Activated B cell treated with CpG ODN at 0.5 μM for 24 hours (primary cell): ENCODE results near the gene KDM5A. TPM values are rescaled to one million over a fixed set of nuclear protein-coding genes. Genes with fewer than 3 reads are reported as not detected.

Experiments used
- ATAC-seq: fragments of 200-7000 bp; cut with Tn5 transposase; one replicate; pipeline ENCODE4 v1.10.0; 2021; ENCODE audit warnings: low read depth, mild to moderate bottlenecking, moderate library complexity
- CTCF ChIA-PET: fragments of 350-600 bp; sonication (Branson Sonifier 250); formaldehyde crosslinking; loops from one replicate; lab custom pipeline; 2021; ENCODE audit warnings: antibody characterized with exemption; lab: Charles Lee
- POLR2A ChIA-PET: fragments of 350-600 bp; sonication (Branson Sonifier 250); formaldehyde crosslinking; loops from one replicate; lab custom pipeline; 2021; ENCODE audit warnings: antibody characterized with exemption; lab: Charles Lee
- DNase-seq: peaks from one replicate; pipeline ENCODE4 v3.0.0; 2022
- H3K27ac Mint-ChIP-seq: one replicate; pipeline ENCODE4 v1.8.0; 2020; ENCODE audit warnings: mixed read lengths
- H3K27me3 Mint-ChIP-seq: one replicate; pipeline ENCODE4 v1.8.0; 2021; ENCODE audit warnings: mixed read lengths
- H3K36me3 Mint-ChIP-seq: one replicate; pipeline ENCODE4 v1.8.0; 2021; ENCODE audit warnings: low read depth, mixed read lengths
- H3K4me1 Mint-ChIP-seq: one replicate; pipeline ENCODE4 v1.8.0; 2021; ENCODE audit warnings: mixed read lengths
- H3K4me3 Mint-ChIP-seq: one replicate; pipeline ENCODE4 v1.8.0; 2020; ENCODE audit warnings: mild to moderate bottlenecking, mixed read lengths
- H3K9me3 Mint-ChIP-seq: one replicate; pipeline ENCODE4 v1.8.0; 2020; ENCODE audit warnings: mixed read lengths
- intact Hi-C: fragments of 100-400 bp; cut with micrococcal nuclease; formaldehyde crosslinking; loops from one replicate; pipeline ENCODE4 v1.15.1; 2024
- total RNA-seq: library from RNA; stranded (reverse); gene quantifications from 2 replicates; pipeline ENCODE4 v1.2.3, GENCODE V29; 2022
- TF ChIP-seq, protein P1 (sequence below): fragments of 200-600 bp; IDR thresholded peaks from one replicate; pipeline ENCODE4 v1.8.0; 2022; ENCODE audit warnings: antibody characterized with exemption, mild to moderate bottlenecking

KDM5A gene
- total RNA-seq, 1 donor from 2014 or later, result 135 TPM

DNA sequence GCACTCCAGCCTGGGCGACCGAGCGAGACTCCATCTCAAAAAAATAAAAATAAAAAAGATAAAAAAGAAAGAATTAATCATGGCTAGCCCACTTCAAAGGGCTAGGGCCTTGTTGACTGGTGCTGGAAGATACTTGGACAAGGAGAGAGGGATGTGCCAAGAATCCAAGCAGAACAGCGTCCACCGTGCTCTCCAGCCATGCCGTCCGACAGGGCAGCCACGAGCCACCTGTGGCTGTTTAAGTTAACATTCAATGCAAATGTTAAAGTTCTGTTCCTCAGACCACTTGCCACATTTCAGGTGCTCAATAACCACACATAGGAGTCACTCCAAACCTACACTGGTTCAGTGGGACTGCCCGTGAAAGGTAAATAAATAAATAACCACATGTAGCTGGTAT is 147.9 kb downstream of the KDM5A start:
- POLR2A ChIA-PET, result no interaction called here
- Mint-ChIP-seq H3K27me3 (peaks cover 18% of the 10 kb centered on the region), H3K9me3 (peaks cover 6% of the 10 kb centered on the region), H3K36me3 (peaks cover 2% of the 10 kb centered on the region), H3K27ac (no peak overlapping the region), H3K4me1 (no peaks in the 10 kb centered on the region), H3K4me3 (no peak overlapping the region)
- DNase-seq, result no peak
- ATAC-seq, result no peak
- TF ChIP-seq, protein P1, sequence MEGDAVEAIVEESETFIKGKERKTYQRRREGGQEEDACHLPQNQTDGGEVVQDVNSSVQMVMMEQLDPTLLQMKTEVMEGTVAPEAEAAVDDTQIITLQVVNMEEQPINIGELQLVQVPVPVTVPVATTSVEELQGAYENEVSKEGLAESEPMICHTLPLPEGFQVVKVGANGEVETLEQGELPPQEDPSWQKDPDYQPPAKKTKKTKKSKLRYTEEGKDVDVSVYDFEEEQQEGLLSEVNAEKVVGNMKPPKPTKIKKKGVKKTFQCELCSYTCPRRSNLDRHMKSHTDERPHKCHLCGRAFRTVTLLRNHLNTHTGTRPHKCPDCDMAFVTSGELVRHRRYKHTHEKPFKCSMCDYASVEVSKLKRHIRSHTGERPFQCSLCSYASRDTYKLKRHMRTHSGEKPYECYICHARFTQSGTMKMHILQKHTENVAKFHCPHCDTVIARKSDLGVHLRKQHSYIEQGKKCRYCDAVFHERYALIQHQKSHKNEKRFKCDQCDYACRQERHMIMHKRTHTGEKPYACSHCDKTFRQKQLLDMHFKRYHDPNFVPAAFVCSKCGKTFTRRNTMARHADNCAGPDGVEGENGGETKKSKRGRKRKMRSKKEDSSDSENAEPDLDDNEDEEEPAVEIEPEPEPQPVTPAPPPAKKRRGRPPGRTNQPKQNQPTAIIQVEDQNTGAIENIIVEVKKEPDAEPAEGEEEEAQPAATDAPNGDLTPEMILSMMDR, result no peak
- CTCF ChIA-PET, result no interaction called here
- intact Hi-C loops, result no loop called here

DNA sequence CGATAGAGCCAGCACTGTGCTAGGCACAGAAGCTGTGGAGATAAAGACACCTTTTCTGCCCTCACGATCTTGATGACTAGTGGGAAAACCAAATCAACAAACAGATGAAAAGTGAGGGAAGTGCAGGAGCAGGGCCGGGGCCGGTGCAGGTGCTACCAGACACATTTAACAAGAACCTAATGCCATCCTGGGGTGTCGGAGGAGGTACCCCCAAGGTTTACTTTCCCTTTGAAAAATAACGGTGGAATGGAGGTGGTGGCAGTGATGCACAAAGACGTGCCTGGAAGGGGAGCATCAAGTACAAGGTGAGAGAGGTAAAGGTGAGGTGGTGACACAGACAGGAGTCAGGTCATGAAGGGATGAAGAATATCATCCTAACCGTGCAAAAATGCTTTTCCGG is 148.6 kb downstream of the KDM5A start:
- no peaks in the 10 kb centered on the region for H3K4me1 Mint-ChIP-seq
- TF ChIP-seq, protein P1, result no peak
- intact Hi-C loops, result no loop called here
- H3K4me3 Mint-ChIP-seq, result no peak overlapping the region
- DNase-seq (no peak), ATAC-seq (no peak)
- CTCF ChIA-PET, result no interaction called here
- H3K36me3 Mint-ChIP-seq, result peaks cover 2% of the 10 kb centered on the region
- POLR2A ChIA-PET, result no interaction called here
- H3K27ac Mint-ChIP-seq, result no peak overlapping the region
- H3K27me3 Mint-ChIP-seq, result peaks cover 18% of the 10 kb centered on the region
- H3K9me3 Mint-ChIP-seq, result peaks cover 12% of the 10 kb centered on the region

DNA sequence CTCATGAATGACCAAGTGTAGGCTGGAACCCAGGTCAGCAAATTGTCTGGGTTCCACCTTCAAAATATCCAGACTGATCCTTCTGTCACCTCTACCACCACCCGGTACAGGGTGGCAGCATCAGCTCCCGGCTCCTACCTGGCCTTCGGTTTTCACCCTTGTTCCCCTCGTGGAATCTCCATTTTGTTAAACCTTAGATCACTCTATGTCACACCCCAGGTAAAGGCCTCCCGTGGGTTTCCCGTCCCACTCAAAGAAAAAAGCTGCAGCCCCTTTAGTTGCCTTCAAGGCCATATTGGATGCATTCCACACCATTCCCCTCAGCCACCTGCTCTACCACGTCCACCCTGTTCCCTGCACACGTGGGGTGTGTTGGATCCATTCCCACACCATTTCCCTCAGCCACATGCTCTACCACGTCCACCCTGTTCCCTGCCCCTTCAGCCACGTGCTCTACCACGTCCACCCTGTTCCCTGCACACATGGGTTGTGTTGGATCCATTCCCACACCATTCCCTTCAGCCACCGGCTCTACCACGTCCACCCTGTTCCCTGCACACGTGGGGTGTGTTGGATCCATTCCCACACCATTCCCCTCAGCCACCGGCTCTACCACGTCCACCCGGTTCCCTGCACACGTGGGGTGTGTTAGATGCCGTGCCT is 150.3 kb downstream of the KDM5A start:
- H3K27ac Mint-ChIP-seq, result no peak overlapping the region
- no peak for DNase-seq

DNA sequence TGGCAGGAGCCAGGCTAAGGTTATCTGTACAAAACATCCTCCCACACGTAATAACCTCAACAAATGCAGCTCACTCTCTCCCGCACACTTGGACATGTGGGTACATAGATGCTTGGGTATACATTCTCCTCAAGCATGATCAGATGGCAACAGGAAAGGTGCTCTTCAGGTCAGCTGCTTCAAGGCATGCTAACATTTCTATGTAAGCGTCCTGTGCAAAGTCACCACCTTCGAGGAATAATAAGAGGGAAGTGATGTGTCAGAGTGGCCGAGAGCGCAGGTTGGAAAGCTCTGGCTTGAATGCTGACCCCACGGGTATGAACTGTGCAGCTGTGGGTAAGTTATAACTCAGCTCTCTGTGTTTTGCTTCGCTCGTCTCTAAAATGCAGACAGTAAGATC is 151.0 kb downstream of the KDM5A start:
- Mint-ChIP-seq H3K4me1 (no peaks in the 10 kb centered on the region), H3K36me3 (peaks cover 2% of the 10 kb centered on the region), H3K27me3 (peaks cover 18% of the 10 kb centered on the region), H3K9me3 (peaks cover 18% of the 10 kb centered on the region), H3K27ac (no peak overlapping the region), H3K4me3 (no peak overlapping the region)
- POLR2A ChIA-PET, result no interaction called here
- TF ChIP-seq, protein P1, result no peak
- ATAC-seq (no peak), DNase-seq (no peak)
- intact Hi-C loops, result no loop called here
- CTCF ChIA-PET, result no interaction called here

More for the DNA sequence above, 150.3 kb downstream of the KDM5A start:
- ChIA-PET CTCF (no interaction called here), POLR2A (no interaction called here)
- ATAC-seq, result no peak
- Mint-ChIP-seq H3K4me1 (no peaks in the 10 kb centered on the region), H3K9me3 (peaks cover 16% of the 10 kb centered on the region), H3K36me3 (peaks cover 2% of the 10 kb centered on the region), H3K27me3 (peaks cover 18% of the 10 kb centered on the region), H3K4me3 (no peak overlapping the region)
- intact Hi-C loops, result no loop called here
- TF ChIP-seq, protein P1, result no peak

DNA sequence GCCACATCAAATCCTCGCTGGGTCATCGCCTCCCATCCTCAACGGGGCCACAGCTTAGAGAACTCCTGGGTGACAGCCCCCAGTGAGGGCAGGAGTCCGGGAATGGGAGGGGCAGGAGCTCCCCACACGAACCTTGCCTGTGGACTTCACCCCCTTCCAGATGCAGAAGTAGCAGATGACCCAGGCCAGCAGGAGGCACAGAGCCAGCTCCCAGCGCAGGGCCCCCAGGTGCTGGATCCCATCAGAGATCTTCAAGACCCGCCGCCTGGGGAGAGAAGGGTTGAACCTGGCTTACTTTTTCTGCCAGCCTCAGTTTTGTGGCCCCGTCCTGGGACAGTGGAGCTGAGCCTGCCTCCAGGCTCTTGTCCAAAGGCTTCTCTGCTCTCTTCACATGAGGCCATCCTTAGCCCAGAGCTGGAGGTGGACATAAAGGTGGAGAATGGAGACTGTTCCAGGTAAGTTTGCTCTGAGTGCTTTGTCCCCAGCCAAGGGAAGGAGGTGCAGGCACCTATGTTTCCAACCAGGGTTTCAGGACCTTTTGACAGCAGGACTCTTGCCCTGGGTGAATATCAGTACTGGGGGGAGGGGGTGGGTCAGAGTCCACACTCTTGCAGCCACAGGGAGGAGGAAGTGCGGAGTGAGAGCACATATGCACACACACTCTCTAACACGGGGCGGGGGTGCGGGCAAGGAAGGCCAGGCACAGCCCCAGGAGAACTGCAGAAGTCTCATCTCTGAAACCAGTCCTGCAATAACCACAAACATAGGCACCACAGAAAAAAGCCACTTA is 151.9 kb downstream of the KDM5A start:
- intact Hi-C loops, result no loop called here
- TF ChIP-seq, protein P1, result no peak
- Mint-ChIP-seq H3K4me3 (no peak overlapping the region), H3K9me3 (peaks cover 18% of the 10 kb centered on the region), H3K4me1 (no peaks in the 10 kb centered on the region), H3K27me3 (peaks cover 15% of the 10 kb centered on the region), H3K27ac (no peak overlapping the region), H3K36me3 (peaks cover 2% of the 10 kb centered on the region)
- CTCF ChIA-PET, result no interaction called here
- ATAC-seq (no peak), DNase-seq (no peak)
- POLR2A ChIA-PET, result no interaction called here
